ENCODE measurements around the gene PARD3.

- TF ChIP-seq CTCF (IDR thresholded peaks at IDR 0.05) (no peak), POLR2A (IDR thresholded peaks at IDR 0.05) (no peak), POLR2AphosphoS5 (IDR thresholded peaks at IDR 0.05) (no peak)
Observed at GRCh38 chr10:34524369-34525091, 290.6 kb downstream of the PARD3 start.
